GM12878 (cell line): ENCODE data around the gene NTRK3. TPM values are rescaled to one million over a fixed set of nuclear protein-coding genes. Genes with fewer than 3 reads are reported as not detected.

ENCODE experiments used
- ATAC-seq: fragments of 200-7000 bp; cut with Tn5 transposase; 3 replicates; pipeline ENCODE4 v1.9.1; 2020; ENCODE audit warnings: mild to moderate bottlenecking, moderate library complexity
- BruUV-seq: library from RNA; stranded (reverse); fragments of 400-500 nt; replicated peaks from 2 replicates; lab custom pipeline; 2021; lab: Mats Ljungman, UMichigan
- CTCF ChIA-PET: fragments of 300-600 bp; sonication (Branson Sonifier 250); formaldehyde crosslinking; extraction: SDS; loops from one replicate; lab custom pipeline; 2021; ENCODE audit warnings: inconsistent platforms; lab: Yijun Ruan, JAX
- POLR2A ChIA-PET: fragments of 350-600 bp; formaldehyde crosslinking; extraction: SDS; loops from one replicate; lab custom pipeline; 2021; ENCODE audit warnings: inconsistent platforms; lab: Charles Lee
- RAD21 ChIA-PET: fragments of 300-600 bp; sonication (Branson Sonifier 250); formaldehyde crosslinking; loops from one replicate; lab custom pipeline; 2023; ENCODE audit warnings: antibody characterized with exemption; ENCODE audit not compliant: unreplicated experiment; lab: Charles Lee
- SMC1A ChIA-PET: fragments of 300-600 bp; sonication (Branson Sonifier 250); formaldehyde crosslinking; loops from one replicate; lab custom pipeline; 2023; ENCODE audit not compliant: unreplicated experiment, uncharacterized antibody; lab: Charles Lee
- DNase-seq: peaks from one replicate; pipeline ENCODE4 v3.0.0-alpha.2; 2011; ENCODE audit warnings: low read depth, low spot score
- FAIRE-seq: peaks from 3 replicates; lab custom pipeline; 2011; peaks lifted over from hg19 to GRCh38; lab: Jason Lieb, UNC
- H2AFZ ChIP-seq: 2 replicates; pipeline ENCODE4 v1.6.0; 2011; ENCODE audit warnings: low read depth, low read length, control low read depth; ENCODE audit not compliant: control insufficient read depth
- H3K27ac ChIP-seq: 2 replicates; pipeline ENCODE4 v1.5.1; 2011; ENCODE audit warnings: control low read depth; ENCODE audit not compliant: control insufficient read depth, insufficient read depth
- H3K27me3 ChIP-seq, 2 experiments: replicated peaks in 1 of 2; 2 replicates each; pipeline versions ENCODE4 v1.6.0 to v1.6.1; 2011; ENCODE audit warnings: low read length in 1 of 2; ENCODE audit not compliant: control insufficient read depth in 2 of 2, insufficient read depth in 2 of 2
- H3K36me3 ChIP-seq, 2 experiments: 2 replicates each; pipeline ENCODE4 v1.5.1; 2011; ENCODE audit warnings: low read length in 1 of 2; ENCODE audit not compliant: control insufficient read depth in 2 of 2, insufficient read depth in 2 of 2
- H3K4me1 ChIP-seq: 2 replicates; pipeline ENCODE4 v1.6.1; 2011; ENCODE audit warnings: mild to moderate bottlenecking, low read length, moderate library complexity, mixed read lengths; ENCODE audit not compliant: control insufficient read depth, insufficient read depth
- H3K4me2 ChIP-seq: 2 replicates; pipeline ENCODE4 v1.6.0; 2011; ENCODE audit warnings: control low read depth; ENCODE audit not compliant: control insufficient read depth, insufficient read depth
- H3K4me3 ChIP-seq: fragments of 200-600 bp; sonication (generic); 2 replicates; pipeline ENCODE4 v1.5.1; 2016
- H3K79me2 ChIP-seq: 2 replicates; pipeline ENCODE4 v1.6.0; 2011; ENCODE audit warnings: low read length; ENCODE audit not compliant: control insufficient read depth, insufficient read depth
- H3K9ac ChIP-seq: 2 replicates; pipeline ENCODE4 v1.8.0; 2011; ENCODE audit warnings: low read length, control low read depth, mixed read lengths; ENCODE audit not compliant: control insufficient read depth, insufficient read depth
- H3K9me3 ChIP-seq: replicated peaks from 3 replicates; pipeline ENCODE4 v1.5.1; 2011; ENCODE audit warnings: mild to moderate bottlenecking, low read length; ENCODE audit not compliant: control insufficient read depth, insufficient read depth
- H4K20me1 ChIP-seq: 2 replicates; pipeline ENCODE4 v1.6.0; 2011; ENCODE audit not compliant: control insufficient read depth, insufficient read depth
- CBX3 ChIP-seq: fragments of 200-600 bp; sonication (generic); IDR thresholded peaks from 2 replicates; pipeline ENCODE4 v1.6.1; 2016; ENCODE audit warnings: low read depth, borderline replicate concordance
- CHD2 ChIP-seq: IDR thresholded peaks from 2 replicates; pipeline ENCODE4 v1.6.1; 2011; ENCODE audit warnings: low read depth, low read length, improper control_type of control experiment, borderline replicate concordance
- CREB1 ChIP-seq: IDR thresholded peaks from 2 replicates; pipeline ENCODE4 v1.6.1; 2012; ENCODE audit warnings: low read depth, mild to moderate bottlenecking, inconsistent platforms
- CUX1 ChIP-seq: IDR thresholded peaks from 2 replicates; pipeline ENCODE4 v1.6.1; 2012; ENCODE audit warnings: improper control_type of control experiment, low read depth, low read length; ENCODE audit not compliant: insufficient replicate concordance
- EZH2 ChIP-seq: IDR thresholded peaks from 2 replicates; pipeline ENCODE4 v1.6.1; 2012; ENCODE audit warnings: low read depth, mild to moderate bottlenecking, control low read depth, inconsistent platforms, low read length, borderline replicate concordance; ENCODE audit not compliant: control insufficient read depth
- FOXM1 ChIP-seq: IDR thresholded peaks from 2 replicates; pipeline ENCODE4 v1.6.1; 2012; ENCODE audit warnings: low read depth, mild to moderate bottlenecking, inconsistent platforms, low read length, moderate library complexity
- KAT2A ChIP-seq: conservative IDR thresholded peaks from 2 replicates; pipeline ENCODE4 v1.6.1; 2011; ENCODE audit warnings: low read depth, low read length; ENCODE audit not compliant: control insufficient read depth
- LARP7 ChIP-seq: fragments of 450-650 bp; IDR thresholded peaks from 2 replicates; pipeline ENCODE4 v1.6.1; 2017; ENCODE audit warnings: mild to moderate bottlenecking
- WRNIP1 ChIP-seq: IDR thresholded peaks from 2 replicates; pipeline ENCODE4 v1.6.1; 2011; ENCODE audit warnings: low read depth, low read length, improper control_type of control experiment, borderline replicate concordance
- ZNF207 ChIP-seq: fragments of 450-650 bp; IDR thresholded peaks from 2 replicates; pipeline ENCODE4 v1.6.1; 2014; ENCODE audit warnings: antibody characterized with exemption, mild to moderate bottlenecking, borderline replicate concordance
- ZNF592 ChIP-seq: fragments of 450-650 bp; IDR thresholded peaks from 2 replicates; pipeline ENCODE4 v1.6.1; 2017; ENCODE audit warnings: mild to moderate bottlenecking, moderate library complexity
- WGBS: methylation state at CpG from one replicate; pipeline ENCODE4 v1.1.6; 2016; ENCODE audit warnings: low lambda C conversion rate; ENCODE audit not compliant: insufficient replicate concordance, insufficient coverage; ENCODE audit errors: missing lambda C conversion rate; 5-methylcytosine and 5-hydroxymethylcytosine counted together
- in situ Hi-C: fragments of 300-500 bp; cut with MboI; formaldehyde crosslinking; loops from 9 replicates; pipeline ENCODE4 v1.14.3; 2018; ENCODE audit warnings: mixed read lengths
- intact Hi-C: fragments of 100-400 bp; cut with micrococcal nuclease; formaldehyde crosslinking; loops from one replicate; pipeline ENCODE4 v1.14.2; 2022; ENCODE audit not compliant: unreplicated experiment
- polyA plus RNA-seq, 11 experiments: library from polyadenylated mRNA; depleted of rRNA in 4 of 11; unstranded in 6 of 11; stranded (reverse) in 5 of 11; fragments of >200 nt; fragmentation: Nextera tagmentation in 4 of 11; fragmentation: Illumina TruSeq in 1 of 11; extraction: Ambion mirVana in 4 of 11; extraction: Trizol in 1 of 11; gene quantifications; 1 replicate in 1 of 11; 2 replicates in 10 of 11; pipeline versions ENCODE4 v1.2.1 to v1.2.3, GENCODE V29; 2011 to 2016; ENCODE audit warnings: inconsistent platforms in 2 of 11, missing spikeins in 2 of 11, low read depth in 1 of 11
- total RNA-seq, 4 experiments: library from RNA; depleted of rRNA in 3 of 4; stranded (reverse); fragments of >200 nt in 3 of 4; fragmentation: Illumina TruSeq in 1 of 4; extraction: Trizol in 1 of 4; gene quantifications; 2 replicates each; pipeline versions ENCODE4 v1.2.1 to v1.2.3, GENCODE V29; 2013 to 2021

Gene NTRK3
- total and polyA plus RNA-seq, 10 of the 15 experiments (the other 5 are each of a cell fraction or from before 2014, with no cell fraction given): not detected

- TF ChIP-seq ZNF592: no peak
- TF ChIP-seq WRNIP1: no peak
Measured at GRCh38 chr15:88234711-88235110, 21.8 kb downstream of the NTRK3 start (continued).

- no peak for ATAC-seq
- FAIRE-seq: no peak
- in situ Hi-C loops (no loop called here), intact Hi-C loops (no loop called here)
- no TSS peak for BruUV-seq
- no peak for DNase-seq
- no peak overlapping the region for H2AFZ ChIP-seq
- SMC1A ChIA-PET: no interaction called here
- H3K36me3 ChIP-seq: no peaks in the 10 kb centered on the region
- no peak overlapping the region for H3K4me2 ChIP-seq
- no peak overlapping the region for H3K9ac ChIP-seq
- no peaks in the 10 kb centered on the region for H3K27me3 ChIP-seq
- no peak overlapping the region for H3K4me3 ChIP-seq
- H3K9me3 ChIP-seq: no peaks in the 10 kb centered on the region
- no peaks in the 10 kb centered on the region for H3K4me1 ChIP-seq
- H3K27ac ChIP-seq: no peak overlapping the region
- no peaks in the 10 kb centered on the region for H3K79me2 ChIP-seq
- WGBS: 20% methylated on average over 9 of the region's 9 CpGs
- RAD21 ChIA-PET: no interaction called here
- POLR2A ChIA-PET: no interaction called here
- CTCF ChIA-PET: interaction anchor here (0.6 to 1.5 kb wide), 2 partner anchors 11 to 284 kb away, joined by 3 to 9 read pairs; no protein-coding TSS in a partner anchor
- no peaks in the 10 kb centered on the region for H4K20me1 ChIP-seq
- no peak for TF ChIP-seq EZH2
- no peak for TF ChIP-seq FOXM1
- TF ChIP-seq KAT2A: no peak
- TF ChIP-seq CREB1: no peak
- no peak for TF ChIP-seq CUX1
- no peak for TF ChIP-seq CHD2
- TF ChIP-seq LARP7: no peak
- no peak for TF ChIP-seq CBX3
- no peak for TF ChIP-seq ZNF207
Measured at GRCh38 chr15:88233921-88234320, 22.6 kb downstream of the NTRK3 start.
